ENCODE measurements around the gene RAPGEF3. TPM values are rescaled to one million over a fixed set of nuclear protein-coding genes. Genes with fewer than 3 reads are reported as not detected.
A peak's percentile ranks its signal among the peaks of the same experiment; 100 is the strongest.

RAPGEF3 gene
- total RNA-seq, 1 donor from 2014 or later, result 1.2 TPM

- Mint-ChIP-seq H3K27ac (ENCODE audit: unreplicated experiment) (no peak overlapping the region), H3K36me3 (ENCODE audit: unreplicated experiment) (no peaks in the 10 kb centered on the region), H3K9me3 (ENCODE audit: unreplicated experiment) (no peaks in the 10 kb centered on the region), H3K4me3 (ENCODE audit: unreplicated experiment) (no peak overlapping the region), H3K27me3 (ENCODE audit: unreplicated experiment) (no peaks in the 10 kb centered on the region), H3K4me1 (ENCODE audit: unreplicated experiment) (peaks cover 16% of the 10 kb centered on the region)
- no peak for TF ChIP-seq CTCF (IDR thresholded peaks at IDR 0.05)
- DNase-seq (ENCODE audit: extremely low spot score, unreplicated experiment), result no peak
Observed at GRCh38 chr12:47709671-47710070, 49.0 kb downstream of the RAPGEF3 start.

GRCh38 chr12:47709237-47709636 lies 49.4 kb downstream of the RAPGEF3 start:
- Mint-ChIP-seq H3K4me3 (ENCODE audit: unreplicated experiment) (no peak overlapping the region), H3K27ac (ENCODE audit: unreplicated experiment) (no peak overlapping the region), H3K4me1 (ENCODE audit: unreplicated experiment) (peaks cover 16% of the 10 kb centered on the region), H3K27me3 (ENCODE audit: unreplicated experiment) (no peaks in the 10 kb centered on the region), H3K36me3 (ENCODE audit: unreplicated experiment) (no peaks in the 10 kb centered on the region), H3K9me3 (ENCODE audit: unreplicated experiment) (no peaks in the 10 kb centered on the region)
- DNase-seq (ENCODE audit: extremely low spot score, unreplicated experiment), result no peak
- TF ChIP-seq CTCF (IDR thresholded peaks at IDR 0.05), result no peak

GRCh38 chr12:47707905-47708543 lies 50.7 kb downstream of the RAPGEF3 start:
- H3K9me3 Mint-ChIP-seq (ENCODE audit: unreplicated experiment), result no peaks in the 10 kb centered on the region
- no peak overlapping the region for H3K4me3 Mint-ChIP-seq (ENCODE audit: unreplicated experiment)

GRCh38 chr12:47707355-47707754 lies 51.3 kb downstream of the RAPGEF3 start:
- H3K4me3 Mint-ChIP-seq (ENCODE audit: unreplicated experiment), result no peak overlapping the region
- TF ChIP-seq CTCF (IDR thresholded peaks at IDR 0.05), result no peak
- no peaks in the 10 kb centered on the region for H3K27me3 Mint-ChIP-seq (ENCODE audit: unreplicated experiment)
- H3K9me3 Mint-ChIP-seq (ENCODE audit: unreplicated experiment), result no peaks in the 10 kb centered on the region
- DNase-seq (ENCODE audit: extremely low spot score, unreplicated experiment), result no peak
- H3K36me3 Mint-ChIP-seq (ENCODE audit: unreplicated experiment), result no peaks in the 10 kb centered on the region
- peaks cover 26% of the 10 kb centered on the region for H3K4me1 Mint-ChIP-seq (ENCODE audit: unreplicated experiment)
- H3K27ac Mint-ChIP-seq (ENCODE audit: unreplicated experiment), result no peak overlapping the region

More at GRCh38 chr12:47707905-47708543, 50.7 kb downstream of the RAPGEF3 start:
- no peak for DNase-seq (ENCODE audit: extremely low spot score, unreplicated experiment)
- Mint-ChIP-seq H3K36me3 (ENCODE audit: unreplicated experiment) (no peaks in the 10 kb centered on the region), H3K27ac (ENCODE audit: unreplicated experiment) (no peak overlapping the region), H3K27me3 (ENCODE audit: unreplicated experiment) (no peaks in the 10 kb centered on the region), H3K4me1 (ENCODE audit: unreplicated experiment) (peaks cover 26% of the 10 kb centered on the region)
- TF ChIP-seq CTCF (IDR thresholded peaks at IDR 0.05), result no peak

GRCh38 chr12:47705566-47706425 lies 52.9 kb downstream of the RAPGEF3 start, which contains the start of gene RPAP3:
RPAP3 (minus strand) TSS chr12:47706030; CDS start chr12:47702840, 3,190 bp downstream.
- peak within 1 kb of the TSS; percentile 97 for H3K4me3 Mint-ChIP-seq (ENCODE audit: unreplicated experiment)
- H3K9me3 Mint-ChIP-seq (ENCODE audit: unreplicated experiment), result no peaks in the 10 kb centered on the region

More at GRCh38 chr12:47705566-47706425, 52.9 kb downstream of the RAPGEF3 start, which contains the start of gene RPAP3:
- H3K27me3 Mint-ChIP-seq (ENCODE audit: unreplicated experiment), result no peaks in the 10 kb centered on the region
- H3K27ac Mint-ChIP-seq (ENCODE audit: unreplicated experiment), result peak within 1 kb of the TSS; percentile 93
- peaks cover 3% of the 10 kb centered on the region for H3K36me3 Mint-ChIP-seq (ENCODE audit: unreplicated experiment)
- peak; percentile 75 for TF ChIP-seq CTCF (IDR thresholded peaks at IDR 0.05)
- H3K4me1 Mint-ChIP-seq (ENCODE audit: unreplicated experiment), result peaks cover 26% of the 10 kb centered on the region
- peak; percentile 98 for DNase-seq (ENCODE audit: extremely low spot score, unreplicated experiment)

All from osteocyte (in vitro differentiated cells).